OCI-LY3 (cell line): ENCODE measurements around the gene CSTPP1.

Experiments used
- H2AFZ ChIP-seq: fragments of 200-600, 300-600 bp; shearing (Covaris generic); 2 replicates; pipeline ENCODE4 v1.6.0; 2014; ENCODE audit warnings: antibody characterized with exemption, low read depth, low read length
- H3K27ac ChIP-seq: fragments of 200-600, 300-600 bp; sonication (generic); 2 replicates; pipeline ENCODE4 v1.5.1; 2014; ENCODE audit warnings: mild to moderate bottlenecking, low read length, moderate library complexity, mixed read lengths
- H3K27me3 ChIP-seq: fragments of 200-600, 300-600 bp; sonication (generic); 2 replicates; pipeline ENCODE4 v1.6.1; 2014; ENCODE audit warnings: low read depth, low read length, mixed read lengths
- H3K36me3 ChIP-seq: fragments of 200-600, 300-600 bp; sonication (generic); replicated peaks from 2 replicates; pipeline ENCODE3; 2014; ENCODE audit warnings: low read depth, low read length, mixed read lengths
- H3K4me1 ChIP-seq: fragments of 300-600, 200-600 bp; sonication (generic); 2 replicates; pipeline ENCODE4 v1.6.1; 2014; ENCODE audit warnings: low read length, mixed read lengths
- H3K4me2 ChIP-seq: fragments of 200-600, 300-600 bp; sonication (generic); 2 replicates; pipeline ENCODE4 v1.6.1; 2014; ENCODE audit warnings: low read length, mixed read lengths
- H3K4me3 ChIP-seq: fragments of 300-600, 200-600 bp; sonication (generic); 2 replicates; pipeline ENCODE4 v1.5.1; 2014; ENCODE audit warnings: antibody characterized with exemption, mild to moderate bottlenecking, low read length, moderate library complexity
- H3K79me2 ChIP-seq: fragments of 300-600, 200-600 bp; shearing (Covaris generic); 2 replicates; pipeline ENCODE4 v1.6.1; 2014; ENCODE audit warnings: mild to moderate bottlenecking, low read length, mixed read lengths
- H3K9ac ChIP-seq: fragments of 300-600, 200-600 bp; shearing (Covaris generic); 2 replicates; pipeline ENCODE4 v1.6.0; 2014; ENCODE audit warnings: mild to moderate bottlenecking, low read length, moderate library complexity
- H3K9me3 ChIP-seq: fragments of 200-600, 300-600 bp; shearing (Covaris generic); 2 replicates; pipeline ENCODE4 v1.6.1; 2014; ENCODE audit warnings: low read length, mixed read lengths; ENCODE audit not compliant: insufficient read depth
- H4K20me1 ChIP-seq: fragments of 200-600, 300-600 bp; sonication (generic); 2 replicates; pipeline ENCODE4 v1.6.1; 2016; ENCODE audit warnings: low read length, mixed read lengths; ENCODE audit not compliant: insufficient read depth
- CTCF ChIP-seq: fragments of 200-600, 300-600 bp; sonication (generic); IDR thresholded peaks from 2 replicates; pipeline ENCODE4 v1.5.1; 2014; ENCODE audit warnings: antibody characterized with exemption, low read length, low read depth
- EZH2phosphoT487 ChIP-seq: fragments of 200-600 bp; shearing (Covaris generic); IDR thresholded peaks from 2 replicates; pipeline ENCODE4 v1.6.1; 2018; ENCODE audit warnings: antibody characterized with exemption, mixed run types, low read depth

The CSTPP1 gene

GRCh38 chr11:47057365-47057764 lies 120.8 kb downstream of the CSTPP1 start:
- H3K4me1 ChIP-seq = peaks cover 15% of the 10 kb centered on the region
- TF ChIP-seq CTCF (no peak), EZH2phosphoT487 (no peak)
- no peak overlapping the region for H3K4me3 ChIP-seq
- no peak overlapping the region for H3K9ac ChIP-seq
- no peak overlapping the region for H2AFZ ChIP-seq
- H3K36me3 ChIP-seq = peaks cover 3% of the 10 kb centered on the region
- no peaks in the 10 kb centered on the region for H3K9me3 ChIP-seq
- no peaks in the 10 kb centered on the region for H3K27me3 ChIP-seq
- no peak overlapping the region for H3K4me2 ChIP-seq
- no peak overlapping the region for H3K27ac ChIP-seq
- H3K79me2 ChIP-seq = no peaks in the 10 kb centered on the region
- H4K20me1 ChIP-seq = no peaks in the 10 kb centered on the region

GRCh38 chr11:47060807-47061206 lies 124.2 kb downstream of the CSTPP1 start:
- no peak overlapping the region for H3K9ac ChIP-seq
- TF ChIP-seq CTCF (no peak), EZH2phosphoT487 (no peak)
- H3K4me3 ChIP-seq = no peak overlapping the region
- H4K20me1 ChIP-seq = no peaks in the 10 kb centered on the region
- H3K27me3 ChIP-seq = no peaks in the 10 kb centered on the region
- no peak overlapping the region for H2AFZ ChIP-seq
- H3K9me3 ChIP-seq = no peaks in the 10 kb centered on the region
- peaks cover 13% of the 10 kb centered on the region for H3K4me1 ChIP-seq
- H3K36me3 ChIP-seq = peaks cover 3% of the 10 kb centered on the region
- no peaks in the 10 kb centered on the region for H3K79me2 ChIP-seq
- H3K27ac ChIP-seq = no peak overlapping the region
- H3K4me2 ChIP-seq = no peak overlapping the region

GRCh38 chr11:47061429-47062178 lies 125.0 kb downstream of the CSTPP1 start:
- Histone ChIP-seq H3K79me2 (no peaks in the 10 kb centered on the region), H3K4me2 (no peak overlapping the region), H3K27ac (no peak overlapping the region), H3K4me1 (peaks cover 5% of the 10 kb centered on the region), H3K9ac (no peak overlapping the region), H4K20me1 (no peaks in the 10 kb centered on the region), H2AFZ (no peak overlapping the region), H3K4me3 (no peak overlapping the region), H3K27me3 (no peaks in the 10 kb centered on the region), H3K36me3 (peaks cover 3% of the 10 kb centered on the region), H3K9me3 (no peaks in the 10 kb centered on the region)
- TF ChIP-seq EZH2phosphoT487 = no peak
- no peak for TF ChIP-seq CTCF

- H3K9me3 ChIP-seq = no peaks in the 10 kb centered on the region
- no peak for TF ChIP-seq EZH2phosphoT487
- no peak for TF ChIP-seq CTCF
- H3K36me3 ChIP-seq = no peaks in the 10 kb centered on the region
- no peak overlapping the region for H3K9ac ChIP-seq
- no peaks in the 10 kb centered on the region for H3K27me3 ChIP-seq
- H3K4me3 ChIP-seq = no peak overlapping the region
- no peaks in the 10 kb centered on the region for H3K79me2 ChIP-seq
- no peaks in the 10 kb centered on the region for H3K4me1 ChIP-seq
- no peaks in the 10 kb centered on the region for H4K20me1 ChIP-seq
- no peak overlapping the region for H3K27ac ChIP-seq
- no peak overlapping the region for H3K4me2 ChIP-seq
- no peak overlapping the region for H2AFZ ChIP-seq
Observed at GRCh38 chr11:47062736-47063135, 126.2 kb downstream of the CSTPP1 start.
